SU-DHL-6 (cell line): ENCODE results near the gene ALS2CL.

ENCODE experiments used
- H2AFZ ChIP-seq: fragments of 200-600 bp; sonication (generic); 2 replicates; pipeline ENCODE4 v1.6.1; 2014; ENCODE audit warnings: low read depth, mild to moderate bottlenecking, moderate library complexity, mixed read lengths, antibody characterized with exemption, low read length; ENCODE audit not compliant: severe bottlenecking
- H3F3A ChIP-seq: fragments of 200-600 bp; shearing (Covaris generic); 2 replicates; pipeline ENCODE4 v1.6.0; 2016; ENCODE audit warnings: antibody characterized with exemption, mild to moderate bottlenecking; ENCODE audit not compliant: insufficient read depth
- H3K27ac ChIP-seq: fragments of 200-600 bp; sonication (generic); 2 replicates; pipeline ENCODE4 v1.5.1; 2016; ENCODE audit warnings: low read depth, mild to moderate bottlenecking, low read length, moderate library complexity, mixed read lengths
- H3K27me3 ChIP-seq: fragments of 200-600 bp; sonication (generic), shearing (Covaris generic); 2 replicates; pipeline ENCODE4 v1.6.0; 2014; ENCODE audit warnings: mild to moderate bottlenecking, low read length
- H3K36me3 ChIP-seq: fragments of 200-600 bp; sonication (generic); 2 replicates; pipeline ENCODE4 v1.6.1; 2014; ENCODE audit warnings: mild to moderate bottlenecking, low read length, mixed read lengths
- H3K4me2 ChIP-seq: fragments of 300-600, 200-600 bp; shearing (Covaris generic), sonication (generic); 2 replicates; pipeline ENCODE4 v1.6.0; 2014; ENCODE audit warnings: low read length, low read depth, mild to moderate bottlenecking; ENCODE audit not compliant: poor library complexity, severe bottlenecking
- H3K4me3 ChIP-seq: fragments of 200-600 bp; sonication (generic); 2 replicates; pipeline ENCODE4 v1.5.1; 2014; ENCODE audit warnings: antibody characterized with exemption, low read length, mild to moderate bottlenecking, mixed read lengths; ENCODE audit not compliant: insufficient read depth, poor library complexity, severe bottlenecking
- H3K79me2 ChIP-seq: fragments of 200-600 bp; sonication (generic); 2 replicates; pipeline ENCODE4 v1.6.1; 2014; ENCODE audit warnings: mild to moderate bottlenecking, low read length, moderate library complexity; ENCODE audit not compliant: insufficient read depth
- H3K9ac ChIP-seq: fragments of 200-600 bp; sonication (generic); 2 replicates; pipeline ENCODE4 v1.7.0; 2014; ENCODE audit warnings: mild to moderate bottlenecking, low read length
- H3K9me2 ChIP-seq: fragments of 200-600 bp; sonication (generic); replicated peaks from 2 replicates; pipeline ENCODE4 v1.6.1; 2014; ENCODE audit warnings: low read length; ENCODE audit not compliant: insufficient read depth
- H3K9me3 ChIP-seq: fragments of 200-600 bp; sonication (generic); 2 replicates; pipeline ENCODE4 v1.6.1; 2014; ENCODE audit warnings: low read length, mixed read lengths; ENCODE audit not compliant: insufficient read depth
- H4K20me1 ChIP-seq: fragments of 200-600 bp; sonication (generic); 2 replicates; pipeline ENCODE4 v1.6.1; 2014; ENCODE audit warnings: low read depth, mild to moderate bottlenecking, antibody characterized with exemption, low read length, moderate library complexity, mixed read lengths
- EZH2phosphoT487 ChIP-seq: fragments of 200-600 bp; sonication (generic), shearing (Covaris generic); conservative IDR thresholded peaks from 2 replicates; pipeline ENCODE4 v1.6.1; 2018; ENCODE audit warnings: mild to moderate bottlenecking, antibody characterized with exemption, low read length, moderate library complexity, mixed read lengths
- TF ChIP-seq, protein P1 (sequence below): fragments of 200-600 bp; sonication (generic); IDR thresholded peaks from one replicate; pipeline ENCODE4 v1.5.1; 2017; ENCODE audit warnings: antibody characterized with exemption, mild to moderate bottlenecking, low read length, moderate library complexity; ENCODE audit not compliant: insufficient read depth, poor library complexity, severe bottlenecking

Gene ALS2CL

GRCh38 chr3:46660543-46661523 is 32.6 kb downstream of the ALS2CL start:
- Histone ChIP-seq H3K4me3 (no peak overlapping the region), H3K9ac (no peak overlapping the region), H4K20me1 (no peaks in the 10 kb centered on the region), H3F3A (no peaks in the 10 kb centered on the region), H3K9me3 (no peaks in the 10 kb centered on the region), H3K27ac (no peak overlapping the region), H3K9me2 (no peaks in the 10 kb centered on the region), H3K4me2 (no peak overlapping the region), H2AFZ (no peak overlapping the region), H3K79me2 (no peaks in the 10 kb centered on the region), H3K36me3 (no peaks in the 10 kb centered on the region), H3K27me3 (no peaks in the 10 kb centered on the region)
- TF ChIP-seq, protein P1, sequence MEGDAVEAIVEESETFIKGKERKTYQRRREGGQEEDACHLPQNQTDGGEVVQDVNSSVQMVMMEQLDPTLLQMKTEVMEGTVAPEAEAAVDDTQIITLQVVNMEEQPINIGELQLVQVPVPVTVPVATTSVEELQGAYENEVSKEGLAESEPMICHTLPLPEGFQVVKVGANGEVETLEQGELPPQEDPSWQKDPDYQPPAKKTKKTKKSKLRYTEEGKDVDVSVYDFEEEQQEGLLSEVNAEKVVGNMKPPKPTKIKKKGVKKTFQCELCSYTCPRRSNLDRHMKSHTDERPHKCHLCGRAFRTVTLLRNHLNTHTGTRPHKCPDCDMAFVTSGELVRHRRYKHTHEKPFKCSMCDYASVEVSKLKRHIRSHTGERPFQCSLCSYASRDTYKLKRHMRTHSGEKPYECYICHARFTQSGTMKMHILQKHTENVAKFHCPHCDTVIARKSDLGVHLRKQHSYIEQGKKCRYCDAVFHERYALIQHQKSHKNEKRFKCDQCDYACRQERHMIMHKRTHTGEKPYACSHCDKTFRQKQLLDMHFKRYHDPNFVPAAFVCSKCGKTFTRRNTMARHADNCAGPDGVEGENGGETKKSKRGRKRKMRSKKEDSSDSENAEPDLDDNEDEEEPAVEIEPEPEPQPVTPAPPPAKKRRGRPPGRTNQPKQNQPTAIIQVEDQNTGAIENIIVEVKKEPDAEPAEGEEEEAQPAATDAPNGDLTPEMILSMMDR: no peak
- no peak for TF ChIP-seq EZH2phosphoT487

DNA sequence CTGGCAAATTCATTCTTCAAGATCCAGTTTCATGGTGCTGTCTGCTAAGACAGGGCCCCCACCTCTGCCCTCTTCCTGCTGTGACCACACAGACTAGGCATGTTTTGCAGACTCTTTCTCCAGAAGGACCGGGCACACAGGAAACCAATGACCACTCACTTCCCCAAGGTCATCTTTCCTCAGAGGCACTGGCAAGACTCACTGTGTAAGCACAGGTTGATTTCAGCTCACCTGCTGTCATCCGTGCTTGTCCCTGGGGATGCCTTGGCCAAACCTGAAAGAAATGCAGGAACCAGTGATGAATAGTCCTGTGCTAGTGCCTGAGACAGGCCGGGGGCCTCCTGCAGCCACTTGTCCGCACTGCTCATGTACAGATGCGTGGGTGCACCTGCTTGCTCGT is 33.5 kb downstream of the ALS2CL start:
- H3K4me3 ChIP-seq: no peak overlapping the region
- TF ChIP-seq, protein P1: no peak
- no peak for TF ChIP-seq EZH2phosphoT487
- no peaks in the 10 kb centered on the region for H4K20me1 ChIP-seq
- H3K4me2 ChIP-seq: no peak overlapping the region
- H2AFZ ChIP-seq: no peak overlapping the region
- no peaks in the 10 kb centered on the region for H3K9me3 ChIP-seq
- no peaks in the 10 kb centered on the region for H3K36me3 ChIP-seq
- no peaks in the 10 kb centered on the region for H3K27me3 ChIP-seq
- no peak overlapping the region for H3K9ac ChIP-seq
- H3K79me2 ChIP-seq: no peaks in the 10 kb centered on the region
- H3K27ac ChIP-seq: no peak overlapping the region
- H3F3A ChIP-seq: no peaks in the 10 kb centered on the region
- H3K9me2 ChIP-seq: no peaks in the 10 kb centered on the region

DNA sequence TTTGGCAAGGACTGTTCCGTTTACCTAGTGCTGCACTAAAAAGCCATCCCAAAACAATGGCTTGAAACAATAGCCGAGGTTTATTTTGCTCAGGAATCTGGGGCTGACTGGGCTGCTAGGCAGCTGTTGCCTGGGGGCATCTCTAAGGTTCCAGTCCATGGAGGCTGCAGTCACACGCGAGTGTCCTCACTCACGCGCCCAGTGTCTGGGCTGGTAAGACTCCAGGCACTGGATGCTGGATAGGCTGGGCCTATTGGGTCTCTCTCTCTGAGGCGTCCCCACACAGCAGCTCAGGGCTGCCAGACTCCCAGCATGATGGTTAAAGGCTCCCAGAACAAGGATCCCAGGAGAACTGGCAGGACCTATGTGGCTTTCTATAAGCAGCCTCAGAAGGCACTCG is 34.2 kb downstream of the ALS2CL start:
- no peaks in the 10 kb centered on the region for H3K9me2 ChIP-seq
- H3K9ac ChIP-seq: no peak overlapping the region
- no peak overlapping the region for H3K27ac ChIP-seq
- no peaks in the 10 kb centered on the region for H3F3A ChIP-seq
- no peaks in the 10 kb centered on the region for H3K36me3 ChIP-seq
- no peak overlapping the region for H2AFZ ChIP-seq
- no peaks in the 10 kb centered on the region for H3K9me3 ChIP-seq
- no peaks in the 10 kb centered on the region for H3K27me3 ChIP-seq
- H3K4me2 ChIP-seq: no peak overlapping the region
- TF ChIP-seq EZH2phosphoT487: no peak
- TF ChIP-seq, protein P1: no peak
- no peaks in the 10 kb centered on the region for H3K79me2 ChIP-seq
- no peaks in the 10 kb centered on the region for H4K20me1 ChIP-seq
- H3K4me3 ChIP-seq: no peak overlapping the region
